CD4-positive, alpha-beta memory T cell (primary cell): ENCODE data around the gene SIAH3. TPM values are rescaled to one million over a fixed set of nuclear protein-coding genes. Genes with fewer than 3 reads are reported as not detected.

Source experiments
- CTCF ChIA-PET: fragments of 350-600 bp; sonication (Branson Sonifier 250); formaldehyde crosslinking; loops from one replicate; lab custom pipeline; 2021; ENCODE audit warnings: inconsistent platforms; ENCODE audit not compliant: partially characterized antibody; lab: Charles Lee
- POLR2A ChIA-PET: fragments of 350-600 bp; sonication (Branson Sonifier 250); formaldehyde crosslinking; loops from one replicate; lab custom pipeline; 2021; ENCODE audit not compliant: partially characterized antibody; lab: Charles Lee
- DNase-seq, 5 donors: peaks; one replicate each; pipeline versions ENCODE4 v3.0.0 to v3.0.0-alpha.2; 2020 to 2022; ENCODE audit warnings: mixed read lengths in 1 of 5
- H3K27ac ChIP-seq: one replicate; pipeline ENCODE4 v1.7.0; 2013; ENCODE audit warnings: low read depth, low read length
- H3K27me3 ChIP-seq: 2 replicates; pipeline ENCODE4 v1.7.0; 2013; ENCODE audit warnings: mild to moderate bottlenecking, low read length, moderate library complexity; ENCODE audit not compliant: insufficient read depth
- H3K36me3 ChIP-seq: 2 replicates; pipeline ENCODE4 v1.7.0; 2013; ENCODE audit warnings: mild to moderate bottlenecking, low read length, moderate library complexity; ENCODE audit not compliant: insufficient read depth
- H3K4me1 ChIP-seq: 2 replicates; pipeline ENCODE4 v1.7.0; 2013; ENCODE audit warnings: mild to moderate bottlenecking, low read length, moderate library complexity; ENCODE audit not compliant: insufficient read depth
- H3K4me3 ChIP-seq, 2 donors: one replicate each; pipeline ENCODE4 v1.7.0; 2013; ENCODE audit warnings: low read length in 2 of 2, mild to moderate bottlenecking in 1 of 2
- H3K9me3 ChIP-seq, 2 donors: one replicate each; pipeline ENCODE4 v1.7.0; 2013; ENCODE audit warnings: low read length in 2 of 2, control low read depth in 1 of 2; ENCODE audit not compliant: control insufficient read depth in 1 of 2
- H3K27ac Mint-ChIP-seq, 7 donors: one replicate each; pipeline ENCODE4 v1.8.0; 2020 to 2021; ENCODE audit warnings: mixed read lengths in 7 of 7, mild to moderate bottlenecking in 6 of 7, inconsistent platforms in 3 of 7, moderate library complexity in 3 of 7
- H3K27me3 Mint-ChIP-seq, 2 donors: one replicate each; pipeline ENCODE4 v1.8.0; 2020 to 2021; ENCODE audit warnings: mixed read lengths in 2 of 2
- H3K36me3 Mint-ChIP-seq, 2 donors: one replicate each; pipeline ENCODE4 v1.8.0; 2020 to 2021; ENCODE audit warnings: mixed read lengths in 2 of 2, inconsistent platforms in 1 of 2, mild to moderate bottlenecking in 1 of 2
- H3K4me1 Mint-ChIP-seq, 4 donors: one replicate each; pipeline ENCODE4 v1.8.0; 2020 to 2021; ENCODE audit warnings: mixed read lengths in 4 of 4, mild to moderate bottlenecking in 1 of 4
- H3K4me3 Mint-ChIP-seq, 8 donors: one replicate each; pipeline ENCODE4 v1.8.0; 2020 to 2021; ENCODE audit warnings: mixed read lengths in 8 of 8, mild to moderate bottlenecking in 7 of 8, moderate library complexity in 6 of 8, inconsistent platforms in 3 of 8
- H3K9me3 Mint-ChIP-seq, 8 donors: one replicate each; pipeline ENCODE4 v1.8.0; 2020 to 2021; ENCODE audit warnings: mixed read lengths in 8 of 8, mild to moderate bottlenecking in 5 of 8, inconsistent platforms in 3 of 8, moderate library complexity in 1 of 8
- intact Hi-C: fragments of 100-400 bp; cut with micrococcal nuclease; formaldehyde crosslinking; loops from one replicate; pipeline ENCODE4 v1.15.1; 2023
- polyA plus RNA-seq, 2 donors: library from polyadenylated mRNA; unstranded; fragments of 300-500 nt; fragmentation: Illumina TruSeq; gene quantifications; one replicate each; pipeline ENCODE4 v1.2.3, GENCODE V29; 2021
- total RNA-seq, 2 experiments: library from RNA; stranded (reverse); gene quantifications; one replicate each; pipeline ENCODE4 v1.2.3, GENCODE V29; 2021

The SIAH3 gene
- total and polyA plus RNA-seq, 4 experiments from 2014 or later = 0.13 to 1.9 (median 1.5) TPM; not detected in 1

- no peak overlapping the region for H3K27ac Mint-ChIP-seq
- intact Hi-C loops = no loop called here
- H3K4me1 Mint-ChIP-seq = no peaks in the 10 kb centered on the region
- Histone ChIP-seq H3K4me3 (no peak overlapping the region), H3K9me3 (no peaks in the 10 kb centered on the region), H3K27me3 (no peaks in the 10 kb centered on the region), H3K36me3 (no peaks in the 10 kb centered on the region), H3K27ac (no peak overlapping the region), H3K4me1 (no peaks in the 10 kb centered on the region)
- H3K27me3 Mint-ChIP-seq = peaks cover 0 to 2% of the 10 kb centered on the region in 2 donors
- POLR2A ChIA-PET = no interaction called here
- no peak for DNase-seq
- CTCF ChIA-PET = no interaction called here
- H3K4me3 Mint-ChIP-seq = no peak overlapping the region
- H3K9me3 Mint-ChIP-seq = no peaks in the 10 kb centered on the region
- no peaks in the 10 kb centered on the region for H3K36me3 Mint-ChIP-seq
Observed at GRCh38 chr13:45833663-45834375, 17.7 kb downstream of the SIAH3 start.

- Mint-ChIP-seq H3K4me3 (no peak overlapping the region), H3K27me3 (peaks cover 0 to 2% of the 10 kb centered on the region in 2 donors)
Observed at GRCh38 chr13:45833242-45833641, 18.3 kb downstream of the SIAH3 start.

GRCh38 chr13:45831851-45832250 lies 19.7 kb downstream of the SIAH3 start:
- ChIA-PET CTCF (interaction anchor here (1.7 kb wide), 1 partner anchor 10 kb away, joined by 4 read pairs; no protein-coding TSS in a partner anchor), POLR2A (no interaction called here)
- H3K4me3 ChIP-seq = no peak overlapping the region
- H3K27me3 ChIP-seq = no peaks in the 10 kb centered on the region
- H3K9me3 ChIP-seq = no peaks in the 10 kb centered on the region
- H3K36me3 Mint-ChIP-seq = no peaks in the 10 kb centered on the region
- H3K4me1 Mint-ChIP-seq = no peaks in the 10 kb centered on the region
- intact Hi-C loops = no loop called here
- no peak overlapping the region for H3K4me3 Mint-ChIP-seq
- H3K36me3 ChIP-seq = no peaks in the 10 kb centered on the region
- H3K4me1 ChIP-seq = no peaks in the 10 kb centered on the region
- H3K27ac Mint-ChIP-seq = no peak overlapping the region
- no peaks in the 10 kb centered on the region for H3K9me3 Mint-ChIP-seq
- H3K27me3 Mint-ChIP-seq = peaks cover 0 to 2% of the 10 kb centered on the region in 2 donors
- no peak overlapping the region for H3K27ac ChIP-seq
- DNase-seq = no peak

More at GRCh38 chr13:45833242-45833641, 18.3 kb downstream of the SIAH3 start:
- H3K27ac Mint-ChIP-seq = no peak overlapping the region
- no peak for DNase-seq
- H3K4me1 Mint-ChIP-seq = no peaks in the 10 kb centered on the region
- no peaks in the 10 kb centered on the region for H3K36me3 ChIP-seq
- H3K27me3 ChIP-seq = no peaks in the 10 kb centered on the region
- no peaks in the 10 kb centered on the region for H3K9me3 Mint-ChIP-seq
- no peak overlapping the region for H3K4me3 ChIP-seq
- no peaks in the 10 kb centered on the region for H3K36me3 Mint-ChIP-seq
- H3K9me3 ChIP-seq = no peaks in the 10 kb centered on the region
- intact Hi-C loops = no loop called here
- ChIA-PET POLR2A (no interaction called here), CTCF (no interaction called here)
- no peak overlapping the region for H3K27ac ChIP-seq
- H3K4me1 ChIP-seq = no peaks in the 10 kb centered on the region

DNA sequence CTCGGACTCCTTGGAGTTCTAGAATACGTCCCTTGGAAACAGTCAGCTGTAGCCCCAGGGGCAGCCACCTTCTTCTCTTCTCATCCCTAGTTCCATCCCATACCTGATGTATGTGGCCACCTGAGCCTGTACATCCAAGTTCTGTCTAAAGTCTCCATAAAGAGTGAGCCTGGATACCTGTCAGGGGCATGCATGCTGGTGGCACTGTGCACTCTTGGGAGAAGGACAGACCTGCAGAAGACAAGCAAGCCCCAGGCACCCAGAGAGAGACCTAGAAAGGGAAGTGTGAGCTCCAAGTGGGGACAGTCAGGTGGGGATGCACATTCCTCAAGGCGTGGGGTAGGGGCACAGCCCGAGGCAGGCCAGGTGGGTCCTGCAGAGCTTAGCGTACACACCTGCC lies 21.4 kb downstream of the SIAH3 start:
- no peak overlapping the region for H3K27ac ChIP-seq
- H3K9me3 Mint-ChIP-seq = no peaks in the 10 kb centered on the region
- no peaks in the 10 kb centered on the region for H3K4me1 ChIP-seq
- CTCF ChIA-PET = no interaction called here
- POLR2A ChIA-PET = no interaction called here
- no peak overlapping the region for H3K27ac Mint-ChIP-seq
- no peaks in the 10 kb centered on the region for H3K4me1 Mint-ChIP-seq
- H3K4me3 Mint-ChIP-seq = no peak overlapping the region
- no peaks in the 10 kb centered on the region for H3K9me3 ChIP-seq
- no peak for DNase-seq
- H3K4me3 ChIP-seq = no peak overlapping the region
- H3K36me3 Mint-ChIP-seq = no peaks in the 10 kb centered on the region
- H3K27me3 Mint-ChIP-seq = peaks cover 0 to 2% of the 10 kb centered on the region in 2 donors
- no peaks in the 10 kb centered on the region for H3K36me3 ChIP-seq
- no peaks in the 10 kb centered on the region for H3K27me3 ChIP-seq
- intact Hi-C loops = no loop called here

DNA sequence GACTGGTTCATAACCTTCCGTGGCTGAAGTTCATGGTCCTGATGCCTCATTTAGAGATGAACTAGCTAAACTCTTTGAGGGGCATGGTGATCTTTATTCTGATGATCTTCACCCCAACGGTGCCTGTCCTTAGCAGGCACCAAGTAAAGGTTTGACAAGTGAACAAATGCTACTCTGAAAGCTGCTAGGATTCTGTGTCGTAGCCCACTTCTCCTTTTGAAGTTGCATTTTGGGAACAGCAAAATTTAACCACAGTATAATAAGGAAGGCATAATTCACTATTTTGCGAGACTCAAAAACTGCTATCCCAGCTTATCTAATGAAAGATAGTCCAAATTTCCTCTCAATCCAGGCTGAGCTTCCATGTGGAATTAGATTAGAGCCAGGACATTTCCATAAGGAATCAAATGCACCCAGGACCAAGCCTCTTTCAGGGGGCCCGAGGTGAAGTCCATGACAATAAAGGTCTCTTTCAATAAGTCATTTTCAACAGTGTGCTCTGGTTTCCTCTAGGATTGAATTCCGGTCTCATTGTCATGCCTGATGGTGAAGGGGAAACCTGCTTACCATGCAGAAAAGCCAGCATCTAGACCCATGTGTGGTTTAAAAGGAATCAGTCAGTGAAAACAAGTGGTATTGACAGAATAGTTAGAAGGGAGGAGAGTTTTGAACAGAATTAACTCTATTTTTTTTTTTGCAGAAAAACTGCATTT lies 23.1 kb downstream of the SIAH3 start:
- H3K27ac Mint-ChIP-seq = no peak overlapping the region
- CTCF ChIA-PET = no interaction called here
- no peak for DNase-seq
- no peaks in the 10 kb centered on the region for H3K9me3 Mint-ChIP-seq
- H3K36me3 Mint-ChIP-seq = no peaks in the 10 kb centered on the region
- intact Hi-C loops = no loop called here
- no peaks in the 10 kb centered on the region for H3K27me3 ChIP-seq
- no peak overlapping the region for H3K4me3 Mint-ChIP-seq
- POLR2A ChIA-PET = no interaction called here
- no peak overlapping the region for H3K27ac ChIP-seq
- no peaks in the 10 kb centered on the region for H3K4me1 Mint-ChIP-seq
- no peaks in the 10 kb centered on the region for H3K36me3 ChIP-seq
- no peaks in the 10 kb centered on the region for H3K4me1 ChIP-seq
- H3K27me3 Mint-ChIP-seq = peaks cover 0 to 2% of the 10 kb centered on the region in 2 donors
- no peaks in the 10 kb centered on the region for H3K9me3 ChIP-seq
- H3K4me3 ChIP-seq = no peak overlapping the region

- no peak for DNase-seq
- no peaks in the 10 kb centered on the region for H3K36me3 ChIP-seq
- H3K4me3 Mint-ChIP-seq = no peak overlapping the region
- H3K27ac Mint-ChIP-seq = no peak overlapping the region
- no peaks in the 10 kb centered on the region for H3K9me3 ChIP-seq
- H3K27me3 ChIP-seq = no peaks in the 10 kb centered on the region
- ChIA-PET POLR2A (no interaction called here), CTCF (interaction anchor here (1.6 kb wide), 1 partner anchor 52 kb away, joined by 3 read pairs; no protein-coding TSS in a partner anchor)
- no peak overlapping the region for H3K4me3 ChIP-seq
- no peaks in the 10 kb centered on the region for H3K4me1 ChIP-seq
- H3K27ac ChIP-seq = no peak overlapping the region
- H3K27me3 Mint-ChIP-seq = peaks cover 0 to 2% of the 10 kb centered on the region in 2 donors
- no peaks in the 10 kb centered on the region for H3K9me3 Mint-ChIP-seq
- intact Hi-C loops = no loop called here
- H3K36me3 Mint-ChIP-seq = no peaks in the 10 kb centered on the region
- no peaks in the 10 kb centered on the region for H3K4me1 Mint-ChIP-seq
Observed at GRCh38 chr13:45827318-45827717, 24.2 kb downstream of the SIAH3 start.

DNA sequence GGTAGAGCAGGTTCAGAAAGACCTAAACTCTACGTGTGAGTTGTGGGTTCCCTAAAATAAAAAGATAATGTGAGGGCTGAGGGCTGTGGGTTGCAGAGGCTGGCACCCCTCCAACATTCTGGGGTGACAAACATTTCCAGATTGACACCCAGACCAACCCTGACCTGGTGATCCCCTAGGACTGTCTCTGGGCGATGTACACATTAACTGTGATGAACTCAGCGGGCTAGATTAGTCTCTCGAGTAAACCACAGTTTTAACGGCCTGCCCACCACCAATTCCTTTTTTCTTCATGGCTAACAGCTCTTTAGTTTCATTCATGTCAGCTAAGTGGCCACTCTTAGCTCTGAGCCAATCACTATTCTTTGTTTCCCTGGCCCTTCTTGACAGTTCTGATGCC lies 24.8 kb downstream of the SIAH3 start:
- no peaks in the 10 kb centered on the region for H3K36me3 Mint-ChIP-seq
- ChIA-PET CTCF (interaction anchor here (1.6 kb wide), 1 partner anchor 52 kb away, joined by 3 read pairs; no protein-coding TSS in a partner anchor), POLR2A (no interaction called here)
- intact Hi-C loops = no loop called here
- Histone ChIP-seq H3K27me3 (no peaks in the 10 kb centered on the region), H3K9me3 (no peaks in the 10 kb centered on the region), H3K36me3 (no peaks in the 10 kb centered on the region), H3K4me1 (no peaks in the 10 kb centered on the region), H3K27ac (no peak overlapping the region), H3K4me3 (no peak overlapping the region)
- no peaks in the 10 kb centered on the region for H3K9me3 Mint-ChIP-seq
- H3K4me3 Mint-ChIP-seq = no peak overlapping the region
- H3K27me3 Mint-ChIP-seq = peaks cover 0 to 1% of the 10 kb centered on the region in 2 donors
- no peaks in the 10 kb centered on the region for H3K4me1 Mint-ChIP-seq
- H3K27ac Mint-ChIP-seq = no peak overlapping the region
- no peak for DNase-seq
